Fibroblast of lung (primary cell): ENCODE results near the gene CABCOCO1.

ENCODE experiments used
- EZH2 ChIP-seq: IDR thresholded peaks from 2 replicates; pipeline ENCODE4 v1.5.1; 2012; ENCODE audit warnings: low read length, control low read depth, mild to moderate bottlenecking; ENCODE audit errors: missing control alignments
- TF ChIP-seq, protein P1 (sequence below), 2 donors: IDR thresholded peaks in 1 of 2; conservative IDR thresholded peaks in 1 of 2; 1 replicate in 1 of 2; 2 replicates in 1 of 2; pipeline ENCODE4 v1.5.1; 2011 to 2012; ENCODE audit warnings: low read length in 2 of 2, control low read depth in 1 of 2, inconsistent platforms in 1 of 2, low read depth in 1 of 2, mild to moderate bottlenecking in 1 of 2

DNA sequence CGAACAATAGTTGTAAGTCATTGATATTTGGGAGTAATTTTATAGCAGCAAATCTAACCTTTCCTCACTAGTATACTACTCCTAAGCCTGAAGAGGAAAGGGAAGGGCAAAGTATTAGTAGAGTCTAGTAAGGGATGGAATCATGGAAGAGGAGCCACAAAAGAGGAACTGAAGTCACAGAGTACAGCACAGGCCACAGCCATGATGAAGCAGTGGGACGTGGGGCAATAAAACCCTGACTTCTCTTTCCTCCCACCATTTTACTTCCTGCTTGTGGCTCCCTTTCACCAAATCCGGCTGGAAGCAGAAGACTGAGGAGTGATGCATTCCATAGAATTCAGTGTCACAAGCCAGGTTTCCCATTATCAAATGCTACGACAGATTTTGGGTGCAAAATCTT lies 58.7 kb downstream of the CABCOCO1 start:
- no peak for TF ChIP-seq EZH2
- TF ChIP-seq, protein P1, sequence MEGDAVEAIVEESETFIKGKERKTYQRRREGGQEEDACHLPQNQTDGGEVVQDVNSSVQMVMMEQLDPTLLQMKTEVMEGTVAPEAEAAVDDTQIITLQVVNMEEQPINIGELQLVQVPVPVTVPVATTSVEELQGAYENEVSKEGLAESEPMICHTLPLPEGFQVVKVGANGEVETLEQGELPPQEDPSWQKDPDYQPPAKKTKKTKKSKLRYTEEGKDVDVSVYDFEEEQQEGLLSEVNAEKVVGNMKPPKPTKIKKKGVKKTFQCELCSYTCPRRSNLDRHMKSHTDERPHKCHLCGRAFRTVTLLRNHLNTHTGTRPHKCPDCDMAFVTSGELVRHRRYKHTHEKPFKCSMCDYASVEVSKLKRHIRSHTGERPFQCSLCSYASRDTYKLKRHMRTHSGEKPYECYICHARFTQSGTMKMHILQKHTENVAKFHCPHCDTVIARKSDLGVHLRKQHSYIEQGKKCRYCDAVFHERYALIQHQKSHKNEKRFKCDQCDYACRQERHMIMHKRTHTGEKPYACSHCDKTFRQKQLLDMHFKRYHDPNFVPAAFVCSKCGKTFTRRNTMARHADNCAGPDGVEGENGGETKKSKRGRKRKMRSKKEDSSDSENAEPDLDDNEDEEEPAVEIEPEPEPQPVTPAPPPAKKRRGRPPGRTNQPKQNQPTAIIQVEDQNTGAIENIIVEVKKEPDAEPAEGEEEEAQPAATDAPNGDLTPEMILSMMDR (conservative IDR thresholded peaks at IDR 0.05 in 1 of 2, IDR thresholded peaks at IDR 0.05 in 1 of 2; ENCODE audit: low read depth in 1 of 2, low read length in 2 of 2), result no peak
